Heart right ventricle (tissue), 16 donors: ENCODE data around the gene HDAC2. TPM values are rescaled to one million over a fixed set of nuclear protein-coding genes. Genes with fewer than 3 reads are reported as not detected.

ENCODE experiments used
- ATAC-seq, 8 donors: fragments of 200-7000 bp; cut with Tn5 transposase; one replicate each; pipeline ENCODE4 v1.9.1; 2020; ENCODE audit warnings: mild to moderate bottlenecking in 8 of 8, moderate library complexity in 8 of 8, moderate number of reproducible peaks in 1 of 8
- DNase-seq, 2 donors: peaks; one replicate each; pipeline ENCODE4 v3.0.0-alpha.2; 2020
- H3K27ac ChIP-seq, 10 donors: fragments of 200-600 bp; sonication (generic) in 2 of 10; one replicate each; pipeline versions ENCODE4 v1.5.0 to v1.8.0; 2020 to 2022; ENCODE audit warnings: mild to moderate bottlenecking in 3 of 10
- H3K27me3 ChIP-seq, 7 donors: fragments of 200-600 bp; one replicate each; pipeline ENCODE4 v1.8.0; 2021 to 2022; ENCODE audit warnings: mild to moderate bottlenecking in 2 of 7
- H3K36me3 ChIP-seq, 9 donors: fragments of 200-600 bp; sonication (generic) in 1 of 9; one replicate each; pipeline versions ENCODE4 v1.5.0 to v1.8.0; 2020 to 2022; ENCODE audit warnings: mild to moderate bottlenecking in 2 of 9
- H3K4me1 ChIP-seq, 9 donors: fragments of 200-600 bp; sonication (generic) in 1 of 9; one replicate each; pipeline versions ENCODE4 v1.5.0 to v1.8.0; 2020 to 2022; ENCODE audit warnings: mild to moderate bottlenecking in 4 of 9
- H3K4me3 ChIP-seq, 10 donors: fragments of 200-600 bp; sonication (generic) in 2 of 10; one replicate each; pipeline versions ENCODE4 v1.5.0 to v1.8.0; 2020 to 2022; ENCODE audit warnings: mild to moderate bottlenecking in 7 of 10, moderate library complexity in 2 of 10
- H3K9me3 ChIP-seq, 11 donors: fragments of 200-600 bp in 10 of 11; sonication (generic) in 2 of 11; one replicate each; pipeline versions ENCODE4 v1.5.0 to v1.8.0; 2013 to 2022; ENCODE audit warnings: mild to moderate bottlenecking in 2 of 11, control low read depth in 1 of 11, moderate library complexity in 1 of 11
- CTCF ChIP-seq, 9 donors: fragments of 200-600 bp; sonication (generic) in 2 of 9; IDR thresholded peaks; one replicate each; pipeline versions ENCODE4 v1.5.0 to v1.8.0; 2021 to 2022; ENCODE audit warnings: antibody characterized with exemption in 9 of 9, mild to moderate bottlenecking in 5 of 9, moderate library complexity in 1 of 9
- WGBS, 2 donors: extraction: QIAGEN DNeasy Blood & Tissue Kit; methylation state at CpG; one replicate each; pipeline ENCODE4 v1.1.7; 2013; ENCODE audit warnings: inconsistent platforms in 1 of 2; 5-methylcytosine and 5-hydroxymethylcytosine counted together
- intact Hi-C, 10 donors: fragments of 100-400 bp; cut with DNase I; formaldehyde crosslinking; loops; one replicate each; pipeline versions ENCODE4 v1.11.1 to v1.14.2; 2022
- polyA plus RNA-seq, 2 donors: library from polyadenylated mRNA; stranded (reverse); fragments of 200-250 nt; gene quantifications; one replicate each; pipeline ENCODE4 v1.2.3, GENCODE V29; 2013
- total RNA-seq, 10 donors: library from RNA; stranded (reverse); fragmentation: NEBNext Ultra II Directional in 3 of 10; extraction: Animal tissue kit (Norgen Biotek cat#: 25700) in 3 of 10; gene quantifications; one replicate each; pipeline versions ENCODE4 v1.2.1 to v1.2.4, GENCODE V29; 2021 to 2023
- donor health status: Arrhythmogenic right ventricular cardiomyopathy.
- donor health status: ischemic (EF 13 %, LVEDD 7.1; RV severe dilation, severe dysfunction).
- donor health status: healthy with polysubstance abuse.
- donor health status: DM: no; HTN: yes; CAD: no.
- donor health status: DM: no; HTN: no; CAD: no.
- donor health status: ischemic (EF 25% LVEDD 6.9; RV normal size, moderate dysfunction).
- donor health status: ischemic (EF 25% LVEDD 5.7; RV mildly dilated, moderate dysfunction).
- donor health status: healthy.
- donor health status: DM: yes; HTN: yes; CAD: no.
- donor health status: Ischemic cardiomyopathy.
- donor health status: ischemic (EF 35%, LVEDD 5.7; RV mildly dilated, moderate dysfunction).
- donor health status: nonischemic (EF 11% LVEDD 7.7; RV severe dilation, severe dysfunction).
- donor health status: DM: yes; HTN: yes; CAD: no.
- donor health status: PGD.
- donor health status: ischemic (EF 29% LVEDD 5.4; RV normal size, mild dysfunction).
- donor health status: nonischemic (EF 23%, LVEDD 6.1; RV moderate dilation, normal function).

HDAC2 gene
- total and polyA plus RNA-seq, 12 donors = 23.2 to 60.2 (median 46.2) TPM

DNA sequence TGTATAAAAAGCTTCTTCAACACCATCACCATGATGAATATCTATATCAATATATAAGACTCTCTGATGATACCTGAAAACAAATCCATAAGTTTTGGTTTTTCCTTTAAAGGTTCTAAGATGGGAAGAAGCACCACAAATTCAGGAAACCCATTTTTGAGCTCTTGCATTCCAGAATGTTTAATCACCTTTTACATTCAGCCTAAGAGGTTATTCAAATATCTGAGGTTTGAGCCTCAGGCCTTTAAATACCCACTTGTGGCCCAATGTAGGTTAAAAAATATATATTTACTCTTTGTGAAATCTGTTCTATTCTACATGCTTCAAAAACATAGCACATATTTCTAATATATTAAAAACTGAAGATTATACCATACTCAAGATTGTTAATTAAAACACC lies 17.6 kb downstream of the HDAC2 start:
- ATAC-seq = no peak
- H3K4me3 ChIP-seq = no peak overlapping the region
- no peak for DNase-seq
- no peak overlapping the region for H3K27ac ChIP-seq
- H3K27me3 ChIP-seq = no peaks in the 10 kb centered on the region
- H3K9me3 ChIP-seq = no peaks in the 10 kb centered on the region
- TF ChIP-seq CTCF (IDR thresholded peaks at IDR 0.05) = no peak
- H3K36me3 ChIP-seq = peaks cover 0 to 98% (median 14%) of the 10 kb centered on the region in 9 donors
- intact Hi-C loops = no loop called here
- no peaks in the 10 kb centered on the region for H3K4me1 ChIP-seq

DNA sequence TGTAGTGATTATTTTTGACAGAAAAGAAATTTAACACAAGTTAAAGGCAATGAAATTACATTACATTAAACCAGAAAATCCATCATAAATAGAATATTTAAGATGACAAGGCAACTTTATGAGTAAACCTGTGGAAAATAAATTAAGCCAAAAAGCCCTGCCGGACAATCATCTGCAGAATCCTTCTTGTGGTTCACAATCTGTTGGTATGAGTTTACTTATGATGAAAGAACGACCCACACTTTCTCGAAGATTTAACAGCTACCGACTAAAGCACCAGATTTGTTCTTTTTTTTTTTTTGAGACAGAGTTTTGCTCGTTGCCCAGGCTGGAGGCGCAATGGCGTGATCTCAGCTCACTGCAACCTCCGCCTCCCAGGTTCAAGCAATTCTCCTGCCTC lies 21.4 kb downstream of the HDAC2 start:
- no peaks in the 10 kb centered on the region for H3K27me3 ChIP-seq
- no peak for TF ChIP-seq CTCF (IDR thresholded peaks at IDR 0.05)
- no peaks in the 10 kb centered on the region for H3K9me3 ChIP-seq
- ATAC-seq (no peak), DNase-seq (no peak)
- intact Hi-C loops = no loop called here
- H3K4me3 ChIP-seq = no peak overlapping the region
- 85 to 97% methylated on average over 8 of the region's 8 CpGs for WGBS, 2 donors
- no peaks in the 10 kb centered on the region for H3K4me1 ChIP-seq
- H3K36me3 ChIP-seq = peaks cover 0 to 97% (median 14%) of the 10 kb centered on the region in 9 donors
- no peak overlapping the region for H3K27ac ChIP-seq

- TF ChIP-seq CTCF (IDR thresholded peaks at IDR 0.05) = no peak
- no peaks in the 10 kb centered on the region for H3K9me3 ChIP-seq
- ATAC-seq = no peak
- intact Hi-C loops = no loop called here
- H3K27ac ChIP-seq = no peak overlapping the region
- H3K27me3 ChIP-seq = no peaks in the 10 kb centered on the region
- H3K4me1 ChIP-seq = no peaks in the 10 kb centered on the region
- peaks cover 0 to 97% (median 20%) of the 10 kb centered on the region in 9 donors for H3K36me3 ChIP-seq
- no peak overlapping the region for H3K4me3 ChIP-seq
- no peak for DNase-seq
- WGBS, 2 donors = 93 to 96% methylated on average over 2 of the region's 2 CpGs
Measured at GRCh38 chr6:113944701-113945100, 26.2 kb downstream of the HDAC2 start.

GRCh38 chr6:113939825-113940224 lies 31.1 kb downstream of the HDAC2 start:
- intact Hi-C loops = no loop called here
- Histone ChIP-seq H3K9me3 (no peaks in the 10 kb centered on the region), H3K4me1 (peaks cover 0 to 5% (median 0%) of the 10 kb centered on the region in 9 donors), H3K27me3 (no peaks in the 10 kb centered on the region), H3K36me3 (peaks cover 0 to 80% (median 18%) of the 10 kb centered on the region in 9 donors), H3K27ac (no peak overlapping the region), H3K4me3 (no peak overlapping the region)
- ATAC-seq (no peak), DNase-seq (no peak)
- TF ChIP-seq CTCF (IDR thresholded peaks at IDR 0.05) = no peak
